Measurements from ENCODE around the gene MBNL1.
"Not testable (repeated sequence)": the region's sequence is repeated elsewhere in the genome, so short reads cannot be mapped to it uniquely, and the experiment has no call there.

The MBNL1 gene

DNA sequence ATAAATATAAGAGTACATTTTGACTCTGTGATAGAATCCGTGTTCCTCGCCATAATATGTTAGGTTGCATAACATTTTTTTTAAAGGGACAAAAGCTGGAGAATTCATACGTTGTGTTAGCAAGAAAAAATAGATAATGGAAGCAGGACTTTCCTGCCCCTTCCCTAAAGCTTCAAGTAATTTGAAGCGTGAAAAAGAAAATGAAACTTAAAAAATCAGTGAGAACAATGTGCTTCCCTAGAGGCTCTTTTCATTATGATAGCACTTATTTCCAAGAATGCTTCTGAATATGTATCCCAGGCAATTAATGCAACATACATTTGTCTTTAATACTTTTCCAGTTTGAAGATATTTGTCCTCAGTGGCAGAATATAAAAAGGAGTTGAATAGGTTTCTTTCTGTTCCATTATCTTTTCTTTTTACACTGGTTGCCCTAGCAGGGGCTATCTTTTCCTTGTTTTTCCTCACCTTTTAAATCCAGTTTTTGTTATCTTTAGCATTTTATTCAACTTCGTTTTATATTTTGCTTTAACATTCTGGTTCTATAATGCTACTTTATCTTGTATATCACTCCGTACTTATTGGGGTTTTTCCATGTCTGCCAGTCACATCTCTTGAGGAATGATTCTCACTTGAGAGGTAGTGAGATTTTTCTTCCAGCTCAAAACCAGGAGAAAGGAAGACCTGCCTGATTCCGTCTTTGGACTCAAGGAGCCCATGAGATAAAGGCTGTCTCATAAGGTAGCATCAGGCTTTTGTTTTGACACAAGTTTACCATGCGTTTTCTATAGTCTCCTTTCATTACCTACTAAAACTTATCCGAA is 113.8 kb downstream of the MBNL1 start:
- no peak for FAIRE-seq

DNA sequence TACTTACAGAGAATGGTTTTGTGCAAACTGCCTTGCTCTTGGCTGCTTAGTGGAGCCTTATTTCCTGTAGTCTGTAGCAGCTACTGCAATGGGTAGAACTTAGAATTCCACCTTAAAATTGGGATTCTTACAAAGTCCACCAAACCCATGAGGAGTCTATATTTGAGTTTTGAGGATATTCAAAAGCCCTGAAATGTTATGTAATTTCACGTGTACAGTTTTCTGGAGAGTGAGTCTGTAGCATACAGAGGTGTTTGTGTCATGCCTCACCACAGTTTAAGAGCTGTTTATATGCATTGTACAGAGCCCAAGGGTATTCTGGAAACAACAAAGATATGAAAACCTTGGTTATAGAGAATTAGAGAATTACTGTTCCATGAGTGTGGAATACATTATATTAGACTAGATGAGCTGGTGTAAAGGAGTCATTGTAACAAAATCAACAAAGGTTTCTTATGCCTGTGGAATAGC is 114.4 kb downstream of the MBNL1 start:
- no peak for FAIRE-seq

DNA sequence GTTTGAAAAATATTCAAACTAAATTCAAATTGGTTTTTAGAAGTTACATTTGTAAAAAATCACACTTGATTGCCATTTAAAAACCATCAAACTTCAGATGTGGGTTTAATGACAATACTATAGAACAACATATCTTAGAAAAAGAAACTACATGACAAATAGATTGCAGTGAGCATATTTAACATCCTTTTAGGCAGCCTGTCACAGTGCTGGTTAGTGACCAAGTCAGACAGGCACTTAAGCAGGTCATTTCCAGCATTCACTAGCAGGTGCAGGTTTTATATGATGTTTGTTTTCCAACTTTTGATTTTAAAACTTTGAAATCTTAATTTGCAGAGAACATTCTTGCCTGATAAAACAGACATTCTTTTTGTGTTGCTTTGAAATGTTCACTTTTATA is 115.7 kb downstream of the MBNL1 start:
- no peak for FAIRE-seq

DNA sequence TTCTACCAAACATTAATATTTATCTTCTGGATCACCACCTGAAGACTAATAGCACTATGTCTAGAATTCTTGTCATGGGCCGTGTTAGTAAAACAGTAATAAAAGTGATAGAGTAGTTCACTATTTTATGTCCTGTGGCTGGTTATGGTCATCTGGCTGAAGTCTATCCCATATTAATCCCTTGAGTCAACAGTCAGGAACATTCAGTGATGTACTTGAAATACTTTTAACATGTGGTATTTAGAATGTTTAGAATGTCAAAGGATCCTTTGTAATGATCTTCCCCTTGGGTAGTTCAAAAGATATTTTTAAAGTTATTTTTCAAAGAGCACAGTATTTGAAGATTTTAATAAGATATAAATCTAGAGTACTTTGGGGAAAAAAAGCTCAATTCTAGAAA is 117.0 kb downstream of the MBNL1 start:
- no peak for FAIRE-seq

DNA sequence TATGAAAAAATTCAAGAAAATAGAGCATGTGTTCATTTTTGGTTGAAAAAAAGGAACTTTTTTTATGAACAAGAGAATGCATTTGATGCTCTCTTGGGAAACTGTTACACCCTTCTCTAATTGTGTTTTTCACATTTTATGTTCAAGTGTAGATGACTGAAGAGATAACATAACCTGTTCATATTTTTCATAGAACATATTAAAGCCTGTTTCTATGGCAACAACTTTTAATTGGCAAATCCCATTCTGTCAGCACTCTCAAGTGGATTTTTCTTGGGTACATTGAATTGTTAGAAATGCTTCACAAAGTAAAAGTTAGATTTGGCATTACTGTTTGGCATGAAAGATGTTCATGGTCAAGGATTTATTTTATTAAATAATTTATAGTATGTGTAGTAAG is 117.5 kb downstream of the MBNL1 start:
- FAIRE-seq: no peak

DNA sequence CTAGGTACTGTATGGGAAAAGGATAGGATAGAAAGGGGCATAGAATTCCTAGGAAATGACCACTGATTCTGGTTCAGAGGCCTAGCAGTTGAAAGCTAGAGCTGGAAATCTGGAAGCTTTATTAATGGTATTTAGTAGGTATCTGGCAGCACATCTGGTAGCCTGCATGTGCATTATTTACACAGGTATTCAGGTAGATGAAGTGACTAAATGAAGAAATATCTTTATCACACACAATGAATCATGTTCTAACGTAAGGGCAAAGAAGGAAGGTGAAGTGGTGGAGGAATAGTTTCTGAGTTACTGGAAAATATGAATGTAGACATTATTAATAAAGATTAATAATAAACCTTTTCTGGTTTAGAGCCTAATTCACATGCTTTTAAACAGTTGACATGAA is 119.9 kb downstream of the MBNL1 start:
- FAIRE-seq: no peak

DNA sequence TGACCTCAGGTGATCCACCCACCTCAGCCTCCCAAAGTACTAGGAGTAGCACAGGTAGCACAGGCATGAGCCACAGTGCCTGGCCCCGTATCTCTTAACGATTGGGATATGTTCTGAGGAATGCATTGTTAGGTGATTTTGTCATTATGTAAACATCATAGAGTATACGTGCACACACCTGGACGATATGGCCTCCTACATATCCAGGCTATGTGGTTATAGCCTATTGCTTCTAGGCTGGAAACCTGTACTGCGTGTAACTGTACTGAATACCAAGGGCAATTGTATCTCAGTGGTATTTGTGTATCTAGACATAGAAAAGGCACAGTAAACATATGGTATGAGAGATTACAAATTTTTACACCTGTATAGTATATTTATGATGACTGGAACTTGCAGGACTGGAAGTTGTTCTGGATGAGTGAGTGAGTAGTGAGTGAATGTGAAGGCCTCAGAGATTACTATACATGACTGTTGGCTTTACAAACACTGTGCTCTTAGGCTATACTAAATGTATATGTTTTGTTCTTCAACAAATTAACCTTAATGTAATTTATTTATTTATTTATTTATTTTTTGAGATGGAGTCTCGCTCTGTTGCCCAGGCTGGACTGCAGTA is 120.7 kb downstream of the MBNL1 start:
- no peak for FAIRE-seq

DNA sequence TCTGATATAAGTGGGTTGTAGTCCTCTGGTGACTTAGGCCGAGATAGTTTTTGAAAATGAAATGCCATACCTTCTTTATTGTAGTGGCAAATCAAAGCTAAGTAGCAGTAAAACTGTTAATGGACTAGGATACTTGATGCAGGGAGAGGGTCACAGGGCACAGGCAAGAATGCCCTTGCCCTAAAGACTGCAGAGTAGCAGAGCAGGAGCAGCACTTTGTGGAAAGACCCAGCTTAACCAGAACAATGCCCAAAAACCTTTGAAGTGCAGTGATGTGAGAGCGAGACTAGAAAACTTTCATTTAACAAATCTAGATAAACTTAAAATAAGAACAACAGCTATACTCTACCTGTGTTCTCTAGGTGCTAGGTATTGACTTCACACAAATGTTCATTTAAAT is 121.9 kb downstream of the MBNL1 start:
- no peak for FAIRE-seq

DNA sequence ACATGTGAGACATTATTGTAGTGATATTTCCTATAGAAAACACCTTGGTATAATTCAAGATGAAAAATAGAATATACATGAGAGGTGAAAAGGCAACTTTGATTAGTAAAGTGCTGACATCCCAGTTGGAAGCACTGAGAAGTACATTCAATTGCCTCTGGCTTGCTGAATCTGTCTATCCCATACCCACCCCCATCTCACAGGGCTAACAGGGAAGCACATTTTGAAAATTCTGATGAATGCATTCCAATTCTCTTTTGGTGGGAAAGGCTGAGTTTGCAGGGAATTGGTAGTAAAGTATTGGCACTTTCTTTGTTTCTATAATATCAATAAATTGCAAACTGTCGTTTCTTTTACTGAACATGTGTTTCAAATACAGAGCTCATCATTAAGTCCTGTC is 122.9 kb downstream of the MBNL1 start:
- no peak for FAIRE-seq

DNA sequence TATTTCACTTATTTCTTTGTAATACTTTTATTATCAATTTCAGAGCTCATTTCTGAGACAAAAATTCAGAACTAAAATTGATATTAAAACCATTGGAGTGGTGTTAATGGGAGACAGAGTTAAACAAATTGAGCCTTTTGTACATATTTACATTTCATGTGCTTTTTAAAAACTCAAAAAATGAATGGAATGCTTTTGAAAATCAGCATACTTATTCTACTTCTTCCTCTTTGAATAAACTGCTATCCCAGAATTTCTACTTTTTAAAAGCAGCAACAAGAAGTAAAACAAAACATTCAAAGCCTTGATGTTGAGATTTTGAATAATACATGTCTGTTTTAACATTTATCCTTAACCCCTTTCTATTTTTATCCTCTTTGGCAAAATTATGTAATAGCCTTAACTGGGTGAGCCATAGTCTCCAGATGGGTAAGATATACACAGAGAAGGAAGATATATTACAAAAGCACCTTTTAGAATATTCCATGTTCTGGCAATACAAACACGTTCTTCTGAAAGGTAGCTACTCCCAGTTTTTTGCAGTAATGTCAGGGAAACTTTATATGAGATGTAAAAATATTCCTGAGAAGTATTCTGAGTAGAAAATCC is 123.6 kb downstream of the MBNL1 start:
- FAIRE-seq: no peak

DNA sequence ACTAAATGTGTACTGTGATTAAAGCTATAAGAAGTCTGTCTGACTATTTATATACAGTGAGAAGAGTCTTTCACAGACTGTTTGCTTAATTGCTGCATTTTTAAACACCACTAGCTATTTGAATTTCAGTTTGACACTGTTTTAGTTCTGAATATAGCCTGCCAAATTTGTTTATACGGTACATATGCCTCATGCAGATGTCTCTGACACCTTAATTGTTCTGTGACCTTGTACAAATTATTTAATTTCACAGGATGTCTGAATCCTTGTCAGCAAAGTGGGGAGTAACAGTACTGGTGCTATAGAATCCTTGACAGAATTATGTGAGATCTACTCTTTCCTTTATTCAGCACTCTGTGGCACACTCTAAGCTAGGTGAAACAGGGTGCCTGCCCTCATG is 125.5 kb downstream of the MBNL1 start:
- FAIRE-seq: no peak

DNA sequence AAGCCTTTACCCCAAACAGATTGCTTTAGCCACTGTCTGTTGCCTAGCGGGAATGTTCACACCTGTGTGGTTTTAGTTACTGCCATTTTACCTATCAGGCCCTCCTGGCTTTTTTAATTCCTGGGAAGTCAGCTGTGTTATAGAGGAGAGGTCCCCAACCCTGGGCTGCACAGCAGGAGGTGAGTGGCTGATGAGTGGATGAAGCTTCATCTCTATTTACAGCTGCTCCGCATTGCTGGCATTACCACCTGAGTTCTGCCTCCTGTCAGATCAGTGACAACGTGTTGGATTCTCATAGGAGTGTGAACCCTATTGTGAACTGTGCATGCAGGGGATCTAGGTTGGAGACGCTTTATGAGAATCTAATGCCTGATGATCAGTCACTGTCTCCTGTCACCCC is 127.0 kb downstream of the MBNL1 start:
- FAIRE-seq: no peak

DNA sequence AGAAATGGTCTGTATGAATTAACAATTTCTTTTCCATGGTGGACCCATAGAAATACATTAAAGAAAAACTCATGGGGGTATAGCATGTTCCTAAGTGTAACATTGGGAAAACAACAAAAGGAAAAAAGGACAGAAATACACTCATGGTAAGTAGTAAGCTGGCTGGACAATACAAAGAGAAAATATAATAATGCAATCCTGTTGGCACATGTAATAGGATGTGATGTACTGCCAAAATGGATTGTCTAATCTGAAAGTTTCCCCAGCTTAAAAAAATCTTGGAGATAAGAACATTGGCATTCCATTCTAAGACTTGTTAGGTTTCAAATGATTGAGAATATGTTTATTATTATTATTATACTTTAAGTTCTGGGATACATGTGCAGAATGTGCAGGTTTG is 128.1 kb downstream of the MBNL1 start:
- FAIRE-seq: no peak

DNA sequence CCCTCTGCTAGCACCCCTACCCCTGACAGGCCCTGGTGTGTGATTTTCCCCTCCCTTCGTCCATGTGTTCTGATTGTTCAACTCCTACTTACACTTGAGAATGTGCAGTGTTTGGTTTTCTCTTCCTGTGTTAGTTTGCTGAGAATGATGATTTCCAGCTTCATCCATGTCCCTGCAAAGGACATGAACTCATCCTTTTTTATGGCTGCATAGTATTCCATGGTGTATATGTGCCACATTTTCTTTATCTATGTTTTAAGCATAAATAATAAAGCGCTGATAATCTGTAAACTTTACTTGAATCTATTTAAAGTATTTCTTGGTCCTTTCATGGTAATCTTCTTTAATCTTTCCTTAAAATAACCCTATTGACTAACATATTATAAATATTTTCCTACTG is 128.6 kb downstream of the MBNL1 start:
- not testable (repeated sequence) for FAIRE-seq

DNA sequence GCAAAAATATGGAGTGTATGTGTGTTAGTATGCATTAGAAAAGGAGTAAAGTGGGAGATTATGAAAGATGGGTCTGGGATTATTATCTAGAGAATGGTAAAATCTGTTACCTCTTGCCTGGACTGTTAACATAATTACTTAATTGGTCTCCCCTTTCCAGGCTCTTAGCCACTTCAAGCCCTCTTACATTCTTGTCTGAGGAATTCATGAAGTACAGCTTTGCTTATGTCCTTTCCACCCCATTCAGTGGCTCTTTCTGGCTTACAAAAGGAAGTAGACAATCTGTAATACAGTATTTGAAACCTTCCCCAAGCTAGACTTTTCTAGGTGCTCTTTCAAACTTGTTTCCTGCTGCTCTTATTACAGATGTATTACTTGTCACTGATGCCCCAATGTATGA is 129.8 kb downstream of the MBNL1 start:
- FAIRE-seq: no peak

DNA sequence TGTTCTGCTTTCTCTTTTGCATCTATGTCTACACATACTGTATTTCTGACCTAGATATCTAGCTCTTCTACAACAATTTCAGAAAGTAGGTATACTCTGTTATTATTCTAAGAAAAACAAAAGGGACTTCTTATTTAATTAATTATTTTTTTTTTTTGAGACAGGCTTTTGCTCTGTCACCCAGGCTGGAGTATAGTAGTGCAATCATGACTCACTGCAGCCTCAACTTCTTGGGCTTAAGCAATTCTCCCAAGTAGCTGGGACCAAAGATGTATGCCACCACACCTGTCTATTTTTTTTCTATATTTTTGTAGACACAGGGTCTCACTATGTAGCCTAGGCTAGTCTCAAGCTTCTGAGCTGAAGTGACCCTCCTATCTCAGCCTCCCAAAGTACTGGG is 130.6 kb downstream of the MBNL1 start:
- FAIRE-seq: no peak

DNA sequence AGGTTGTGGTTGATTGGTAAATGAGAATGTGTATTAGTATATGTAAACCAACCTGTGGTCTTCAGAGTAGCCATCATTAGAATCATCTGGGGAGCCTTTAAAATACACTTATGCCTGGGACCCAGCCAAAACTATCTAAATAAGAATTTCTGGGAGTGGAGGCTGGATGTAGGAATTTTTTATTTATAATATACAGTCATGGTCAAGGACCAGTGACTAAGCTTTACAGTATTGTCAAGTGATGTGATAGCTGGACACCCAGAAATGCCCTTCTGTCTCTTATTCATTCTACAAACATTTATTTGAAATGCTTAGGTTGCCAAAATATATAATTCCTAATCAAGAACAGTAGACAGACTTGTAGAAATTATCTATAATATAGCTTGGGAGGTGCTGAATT is 132.2 kb downstream of the MBNL1 start:
- no peak for FAIRE-seq

DNA sequence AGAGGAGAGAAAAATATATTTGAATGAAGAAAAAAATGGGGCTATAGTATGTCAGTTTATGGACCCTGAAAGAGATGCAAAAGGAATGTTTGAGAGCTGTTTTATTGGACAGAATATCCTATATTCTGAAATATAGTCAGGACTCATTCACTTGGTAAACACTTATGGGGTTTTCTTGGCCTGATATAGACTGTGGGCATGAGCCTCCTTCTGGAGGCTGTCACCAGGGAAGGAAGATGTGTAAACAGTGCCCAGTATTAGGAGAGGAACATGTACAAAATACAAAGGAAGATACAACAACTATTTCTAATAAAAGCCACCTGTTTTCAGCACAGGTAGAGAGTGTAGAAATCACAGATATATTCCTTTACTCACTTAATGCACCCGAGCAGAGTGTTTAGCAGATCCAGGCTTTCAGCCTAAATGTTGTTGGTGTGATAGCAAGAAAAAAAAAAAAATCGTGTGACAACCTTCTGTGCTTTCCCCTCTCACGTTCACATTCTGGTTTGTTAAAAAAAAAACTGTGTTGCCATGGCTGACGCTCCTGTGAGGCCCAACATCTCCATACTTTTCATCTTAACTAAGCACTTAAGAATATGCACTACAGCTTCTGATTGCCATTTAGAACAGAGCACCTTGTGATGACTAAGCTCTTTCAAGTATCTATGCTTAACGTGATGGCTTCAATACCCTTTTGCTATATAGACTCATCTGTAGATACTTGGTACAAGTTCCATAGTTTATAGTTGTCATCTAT is 134.1 kb downstream of the MBNL1 start:
- no peak for FAIRE-seq

DNA sequence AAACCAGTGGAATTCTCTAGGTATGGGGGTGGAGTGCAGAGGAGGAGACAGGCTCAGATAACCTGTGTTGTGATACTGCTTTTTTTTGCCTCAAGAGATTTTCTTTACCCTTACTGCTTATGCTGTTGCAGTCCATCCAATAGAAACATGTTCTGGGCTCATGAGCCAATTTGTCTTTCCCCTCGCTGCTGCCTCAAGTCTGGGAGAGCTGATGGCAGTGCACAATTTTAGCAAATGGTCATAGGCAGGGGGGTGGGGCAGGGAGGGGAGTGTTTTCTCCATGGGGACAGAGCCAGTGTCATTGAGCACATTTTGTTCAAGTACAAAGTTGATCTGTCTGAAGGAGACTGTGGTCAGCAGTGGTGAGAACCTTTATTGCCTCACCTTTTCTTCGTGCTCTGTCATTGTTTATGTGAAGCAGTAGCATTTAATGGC is 134.9 kb downstream of the MBNL1 start:
- FAIRE-seq: no peak

DNA sequence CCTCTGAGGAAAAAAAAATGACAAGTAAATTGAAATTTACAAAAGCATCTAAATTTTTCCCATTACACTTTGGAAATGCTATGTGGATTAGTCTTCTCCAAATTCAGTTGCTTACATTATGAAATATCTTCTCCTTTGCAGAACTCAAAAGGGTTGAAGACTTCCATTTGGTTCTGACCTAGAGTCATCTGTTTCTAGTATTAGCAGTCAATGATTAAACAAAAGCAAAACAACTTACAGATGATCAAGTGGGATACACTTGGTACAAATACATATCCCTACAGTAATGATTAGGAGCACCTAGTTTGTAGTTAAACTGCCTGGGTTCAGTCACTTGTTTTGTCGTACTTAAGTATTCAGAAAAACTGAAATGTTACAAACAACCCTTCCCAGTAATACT is 136.2 kb downstream of the MBNL1 start:
- no peak for FAIRE-seq

DNA sequence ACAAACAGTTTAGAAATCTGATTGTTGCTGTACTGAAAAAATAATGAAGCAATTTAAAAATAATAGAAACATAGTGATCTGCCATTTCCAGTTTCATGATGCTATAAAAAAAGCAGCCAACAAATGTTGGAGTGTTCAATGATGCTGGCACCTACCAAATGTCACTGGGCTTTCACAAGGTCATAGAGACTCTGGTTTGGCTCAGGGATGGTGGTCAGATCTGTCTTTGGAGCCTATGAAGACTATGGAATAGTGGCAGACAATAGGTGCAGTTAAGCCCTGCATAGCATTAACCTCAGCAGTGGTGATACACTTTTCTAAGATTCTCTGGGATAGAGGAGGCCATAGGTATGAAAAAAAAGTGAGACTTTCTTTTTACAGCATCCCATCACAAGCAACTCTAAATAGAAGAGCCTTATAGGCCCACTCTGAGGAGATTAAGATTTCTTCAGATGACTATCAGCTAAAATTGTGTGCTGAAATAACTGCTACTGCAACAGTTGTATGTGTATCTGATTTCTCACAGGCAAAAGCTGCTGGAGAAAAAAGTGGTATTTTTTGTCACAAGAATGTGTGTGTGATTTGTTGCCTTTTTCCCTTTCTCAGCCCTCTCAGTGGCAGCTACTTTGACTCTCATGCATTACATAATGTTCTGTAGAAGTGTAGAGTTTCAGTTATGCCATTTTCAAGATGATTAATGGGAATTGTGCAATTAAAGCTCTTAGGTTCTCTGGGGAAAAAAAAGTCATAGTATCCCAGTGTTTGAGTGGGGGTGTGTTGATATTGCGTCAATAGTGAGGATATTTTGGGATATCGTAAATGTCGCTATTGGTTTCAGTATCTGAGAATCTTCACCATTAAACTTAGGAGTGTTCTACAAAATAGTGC is 137.4 kb downstream of the MBNL1 start:
- FAIRE-seq: no peak

DNA sequence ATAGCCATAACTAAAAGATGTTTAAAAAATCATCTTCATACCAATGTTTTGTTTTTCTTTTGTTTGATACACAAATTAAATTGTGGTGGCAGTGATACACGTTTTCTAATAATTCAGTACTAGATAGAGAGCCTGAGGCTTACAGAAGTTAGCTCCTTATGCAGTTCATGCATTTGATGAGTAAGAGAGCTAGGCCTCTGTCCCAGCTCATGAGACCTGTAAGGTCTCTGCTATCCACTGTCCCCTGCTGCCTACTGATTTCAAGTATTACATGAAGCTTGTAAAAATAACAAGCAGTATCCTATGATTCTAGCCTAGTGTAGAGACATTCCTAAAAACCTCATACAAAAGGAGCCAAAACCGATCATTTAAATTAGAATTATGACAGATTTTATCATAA is 144.5 kb downstream of the MBNL1 start:
- no peak for FAIRE-seq

All from TTC549 (cell line).